Upper lobe of left lung (tissue), 4 donors: Measurements from ENCODE around the gene CAMK2G.

Source experiments
- EP300 ChIP-seq, 4 donors: sonication (generic); formaldehyde crosslinking; IDR thresholded peaks; one replicate each; pipeline ENCODE4 v1.5.1; 2017; ENCODE audit warnings: antibody characterized with exemption in 4 of 4, control low read depth in 2 of 4
- POLR2A ChIP-seq, 4 donors: fragments of 450-650 bp; IDR thresholded peaks; one replicate each; pipeline ENCODE4 v1.5.1; 2016 to 2017; ENCODE audit warnings: antibody characterized with exemption in 4 of 4, mild to moderate bottlenecking in 2 of 4
- TF ChIP-seq, protein P1 (sequence below), 6 experiments: fragments of 450-650 bp in 4 of 6; fragments of 200-600 bp in 2 of 6; sonication (generic) in 2 of 6; IDR thresholded peaks; one replicate each; pipeline ENCODE4 v1.5.1; 2016 to 2019; ENCODE audit warnings: antibody characterized with exemption in 6 of 6

DNA sequence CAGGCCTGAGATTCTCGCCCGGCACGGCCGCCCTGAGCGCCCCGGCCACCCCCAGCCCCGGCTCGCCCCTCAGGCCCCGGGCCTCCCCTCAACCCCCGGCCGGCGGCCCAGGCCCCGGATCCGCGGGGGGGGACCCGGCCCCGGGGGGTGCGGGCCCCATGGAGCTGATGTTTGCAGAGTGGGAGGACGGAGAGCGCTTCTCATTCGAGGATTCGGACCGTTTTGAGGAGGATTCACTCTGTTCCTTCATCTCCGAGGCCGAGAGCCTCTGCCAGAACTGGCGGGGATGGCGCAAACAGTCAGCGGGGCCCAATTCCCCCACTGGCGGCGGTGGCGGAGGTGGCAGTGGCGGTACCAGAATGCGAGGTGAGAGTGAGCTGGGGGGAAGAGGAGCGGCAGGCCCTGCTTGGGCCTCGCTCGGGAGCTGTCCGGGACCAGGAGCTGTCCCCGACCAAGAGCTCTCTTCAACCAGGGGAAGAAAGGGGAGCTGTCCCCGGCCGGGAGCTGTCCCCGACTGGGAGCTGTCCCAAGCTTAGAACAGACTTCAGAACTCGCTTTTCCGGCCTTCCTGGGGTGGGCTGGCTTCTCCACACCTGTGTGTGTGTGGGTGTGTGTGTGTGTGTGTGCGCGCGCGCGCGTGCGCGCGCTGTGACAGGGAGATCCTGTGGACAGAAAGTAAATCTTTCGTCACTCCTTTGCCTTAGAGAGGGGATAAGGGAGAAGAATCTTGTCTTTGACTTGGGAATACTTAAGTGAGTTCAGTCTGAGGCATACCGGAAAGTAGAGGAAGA lies 88.4 kb downstream of the CAMK2G start:
- TF ChIP-seq, protein P1, sequence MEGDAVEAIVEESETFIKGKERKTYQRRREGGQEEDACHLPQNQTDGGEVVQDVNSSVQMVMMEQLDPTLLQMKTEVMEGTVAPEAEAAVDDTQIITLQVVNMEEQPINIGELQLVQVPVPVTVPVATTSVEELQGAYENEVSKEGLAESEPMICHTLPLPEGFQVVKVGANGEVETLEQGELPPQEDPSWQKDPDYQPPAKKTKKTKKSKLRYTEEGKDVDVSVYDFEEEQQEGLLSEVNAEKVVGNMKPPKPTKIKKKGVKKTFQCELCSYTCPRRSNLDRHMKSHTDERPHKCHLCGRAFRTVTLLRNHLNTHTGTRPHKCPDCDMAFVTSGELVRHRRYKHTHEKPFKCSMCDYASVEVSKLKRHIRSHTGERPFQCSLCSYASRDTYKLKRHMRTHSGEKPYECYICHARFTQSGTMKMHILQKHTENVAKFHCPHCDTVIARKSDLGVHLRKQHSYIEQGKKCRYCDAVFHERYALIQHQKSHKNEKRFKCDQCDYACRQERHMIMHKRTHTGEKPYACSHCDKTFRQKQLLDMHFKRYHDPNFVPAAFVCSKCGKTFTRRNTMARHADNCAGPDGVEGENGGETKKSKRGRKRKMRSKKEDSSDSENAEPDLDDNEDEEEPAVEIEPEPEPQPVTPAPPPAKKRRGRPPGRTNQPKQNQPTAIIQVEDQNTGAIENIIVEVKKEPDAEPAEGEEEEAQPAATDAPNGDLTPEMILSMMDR (IDR thresholded peaks at IDR 0.05): no peak
- TF ChIP-seq EP300 (IDR thresholded peaks at IDR 0.05): no peak
- no peak for TF ChIP-seq POLR2A (IDR thresholded peaks at IDR 0.05)
